GM12878 (cell line): Measurements from ENCODE around the gene COL16A1. TPM values are rescaled to one million over a fixed set of nuclear protein-coding genes. Genes with fewer than 3 reads are reported as not detected.

ENCODE experiments used
- CEBPZ ChIP-seq: fragments of 150-350 bp; IDR thresholded peaks from 2 replicates; pipeline ENCODE4 v1.6.1; 2016; ENCODE audit warnings: low read depth, low read length
- ELK1 ChIP-seq: IDR thresholded peaks from 2 replicates; pipeline ENCODE4 v1.6.1; 2012; ENCODE audit warnings: low read depth, low read length, improper control_type of control experiment
- FOXM1 ChIP-seq: IDR thresholded peaks from 2 replicates; pipeline ENCODE4 v1.6.1; 2012; ENCODE audit warnings: low read depth, mild to moderate bottlenecking, inconsistent platforms, low read length, moderate library complexity
- NFYB ChIP-seq: IDR thresholded peaks from 2 replicates; pipeline ENCODE4 v1.6.1; 2011; ENCODE audit warnings: low read depth, mild to moderate bottlenecking, low read length, improper control_type of control experiment, moderate library complexity; ENCODE audit not compliant: insufficient read depth
- PAX5 ChIP-seq: IDR thresholded peaks from 2 replicates; pipeline ENCODE4 v1.6.1; 2011; ENCODE audit warnings: low read depth, low read length, borderline replicate concordance
- polyA plus RNA-seq, 11 experiments: library from polyadenylated mRNA; depleted of rRNA in 4 of 11; unstranded in 6 of 11; stranded (reverse) in 5 of 11; fragments of >200 nt; fragmentation: Nextera tagmentation in 4 of 11; fragmentation: Illumina TruSeq in 1 of 11; extraction: Ambion mirVana in 4 of 11; extraction: Trizol in 1 of 11; gene quantifications; 1 replicate in 1 of 11; 2 replicates in 10 of 11; pipeline versions ENCODE4 v1.2.1 to v1.2.3, GENCODE V29; 2011 to 2016; ENCODE audit warnings: inconsistent platforms in 2 of 11, missing spikeins in 2 of 11, low read depth in 1 of 11
- total RNA-seq, 4 experiments: library from RNA; depleted of rRNA in 3 of 4; stranded (reverse); fragments of >200 nt in 3 of 4; fragmentation: Illumina TruSeq in 1 of 4; extraction: Trizol in 1 of 4; gene quantifications; 2 replicates each; pipeline versions ENCODE4 v1.2.1 to v1.2.3, GENCODE V29; 2013 to 2021
- TF ChIP-seq, protein P1 (sequence below): fragments of 450-650 bp; IDR thresholded peaks from 2 replicates; pipeline ENCODE4 v1.6.1; 2018; ENCODE audit warnings: borderline replicate concordance, mild to moderate bottlenecking; ENCODE audit not compliant: partially characterized antibody

The COL16A1 gene
- total and polyA plus RNA-seq, 10 of the 15 experiments (the other 5 are each of a cell fraction or from before 2014, with no cell fraction given), result 0.02 to 3.7 (median 0.59) TPM

DNA sequence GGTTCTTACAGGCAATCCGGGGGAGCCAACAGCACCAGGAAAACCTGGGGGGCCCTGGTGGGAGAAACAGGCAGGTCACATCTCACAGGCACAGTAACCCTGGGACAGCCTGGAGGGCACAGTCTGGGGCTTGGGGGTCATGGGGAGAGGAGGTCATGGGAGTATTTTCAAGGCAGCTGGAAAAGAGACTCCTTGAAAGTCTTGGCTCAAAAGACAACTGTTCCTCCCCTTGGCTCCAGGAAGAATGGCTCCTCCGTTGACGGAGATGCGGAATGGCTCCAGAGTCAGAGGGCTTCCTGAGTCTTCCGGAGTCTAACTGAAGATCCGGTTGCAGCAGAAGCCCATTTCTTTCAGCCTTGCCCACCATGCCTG lies 33.2 kb downstream of the COL16A1 start (continued):
- TF ChIP-seq CEBPZ, result no peak
- no peak for TF ChIP-seq FOXM1
- no peak for TF ChIP-seq NFYB
- TF ChIP-seq, protein P1, sequence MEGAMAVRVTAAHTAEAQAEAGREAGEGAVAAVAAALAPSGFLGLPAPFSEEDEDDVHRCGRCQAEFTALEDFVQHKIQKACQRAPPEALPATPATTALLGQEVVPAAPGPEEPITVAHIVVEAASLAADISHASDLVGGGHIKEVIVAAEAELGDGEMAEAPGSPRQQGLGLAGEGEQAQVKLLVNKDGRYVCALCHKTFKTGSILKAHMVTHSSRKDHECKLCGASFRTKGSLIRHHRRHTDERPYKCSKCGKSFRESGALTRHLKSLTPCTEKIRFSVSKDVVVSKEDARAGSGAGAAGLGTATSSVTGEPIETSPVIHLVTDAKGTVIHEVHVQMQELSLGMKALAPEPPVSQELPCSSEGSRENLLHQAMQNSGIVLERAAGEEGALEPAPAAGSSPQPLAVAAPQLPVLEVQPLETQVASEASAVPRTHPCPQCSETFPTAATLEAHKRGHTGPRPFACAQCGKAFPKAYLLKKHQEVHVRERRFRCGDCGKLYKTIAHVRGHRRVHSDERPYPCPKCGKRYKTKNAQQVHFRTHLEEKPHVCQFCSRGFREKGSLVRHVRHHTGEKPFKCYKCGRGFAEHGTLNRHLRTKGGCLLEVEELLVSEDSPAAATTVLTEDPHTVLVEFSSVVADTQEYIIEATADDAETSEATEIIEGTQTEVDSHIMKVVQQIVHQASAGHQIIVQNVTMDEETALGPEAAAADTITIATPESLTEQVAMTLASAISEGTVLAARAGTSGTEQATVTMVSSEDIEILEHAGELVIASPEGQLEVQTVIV, result no peak
- TF ChIP-seq ELK1, result no peak
- TF ChIP-seq PAX5, result no peak
